SHP77 (cell line): ENCODE data around the gene AWAT1.
"Not testable (repeated sequence)": the region's sequence is repeated elsewhere in the genome, so short reads cannot be mapped to it uniquely, and the experiment has no call there.

Experiments used
- DNase-seq, 2 experiments: peaks; one replicate each; lab custom pipeline; 2025; lab: John Stamatoyannopoulos, UW

The AWAT1 gene

DNA sequence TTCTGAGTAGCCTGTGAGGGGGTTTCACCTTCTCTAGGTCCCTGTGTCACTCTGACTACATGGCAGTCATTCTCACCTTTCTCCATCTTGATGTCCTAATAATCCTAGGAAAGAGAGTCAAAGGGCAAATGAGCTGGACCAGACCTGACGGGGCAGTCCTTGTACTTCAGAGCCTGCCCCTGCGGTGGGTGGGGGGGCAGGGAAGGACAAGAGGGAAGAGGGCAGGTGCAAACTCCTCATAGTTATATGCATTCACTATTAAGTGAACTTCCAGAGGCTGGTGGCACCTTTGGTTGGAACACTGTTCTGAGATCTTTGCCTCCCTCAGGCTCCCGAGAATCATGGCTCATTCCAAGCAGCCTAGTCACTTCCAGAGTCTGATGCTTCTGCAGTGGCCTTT, at the start of gene AWAT1:
Gene AWAT1, plus strand, starts transcription at position 301 of the 400 bp plus-strand sequence. Its CDS starts 41 bp downstream, at position 342.
- DNase-seq, result no peak

DNA sequence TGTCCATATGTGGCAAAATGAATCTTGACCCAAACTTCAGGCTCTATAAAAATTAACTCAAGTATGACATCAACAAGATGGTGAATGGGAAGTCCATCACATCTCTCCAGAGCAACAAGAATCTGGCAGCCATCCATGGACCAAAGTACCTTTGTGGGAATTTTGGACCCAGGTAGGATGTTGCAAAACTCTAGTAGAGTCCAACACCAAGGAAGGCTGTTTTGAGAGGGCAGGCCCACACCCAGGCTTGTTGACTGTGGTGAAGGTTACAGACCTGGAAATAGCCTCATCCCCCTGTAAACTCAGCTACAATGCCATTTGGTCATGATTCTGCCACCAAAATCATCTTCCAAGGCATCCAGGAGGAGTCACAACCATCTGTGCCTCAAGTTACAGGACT, 44.2 kb upstream of the AWAT1 start:
- no peak for DNase-seq

DNA sequence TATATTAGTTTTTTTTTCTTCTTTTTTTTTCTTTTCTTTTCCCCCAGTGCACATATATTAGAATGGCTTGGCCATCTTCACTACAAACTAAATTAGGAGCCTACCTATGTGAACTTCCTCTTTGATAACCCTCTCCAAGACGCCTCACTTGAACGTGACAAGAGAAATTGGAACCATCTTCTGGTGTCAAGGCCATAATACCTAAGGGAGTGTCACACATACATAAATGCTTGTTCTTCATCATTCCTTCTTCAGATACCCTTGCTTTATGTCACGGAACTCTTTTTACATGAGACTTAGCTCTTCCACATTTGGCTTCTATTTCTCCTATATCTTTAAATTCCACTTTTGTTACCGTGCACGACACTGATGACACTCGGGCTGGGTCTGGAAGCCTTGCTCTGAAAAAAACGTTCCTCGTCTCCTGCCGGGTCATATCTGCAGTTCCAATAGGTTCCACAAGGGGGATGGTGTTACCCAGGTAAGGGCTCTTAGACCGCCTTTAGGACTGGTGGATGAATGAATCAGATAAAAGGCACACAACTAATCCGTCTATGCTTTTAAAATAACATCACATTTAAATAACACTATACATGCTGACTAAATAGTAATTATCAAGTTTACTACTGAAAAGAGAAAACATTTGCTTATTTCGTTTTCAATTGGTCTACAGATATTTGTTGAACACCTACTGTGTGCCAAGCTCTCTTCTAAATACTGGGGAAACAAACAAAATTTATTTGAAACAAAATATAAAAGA, 37.3 kb upstream of the AWAT1 start:
- peak; percentile 28 to 61 for DNase-seq

GRCh38 chrX:70201732-70202131, 32.7 kb upstream of the AWAT1 start:
- no peak for DNase-seq

- DNase-seq, result no peak
Measured at GRCh38 chrX:70208479-70208878, 26.0 kb upstream of the AWAT1 start.

GRCh38 chrX:70209570-70209969, 24.9 kb upstream of the AWAT1 start:
- not testable (repeated sequence) for DNase-seq

- peak; percentile 80 to 85 for DNase-seq
Measured at GRCh38 chrX:70219938-70220764, 14.3 kb upstream of the AWAT1 start.

DNA sequence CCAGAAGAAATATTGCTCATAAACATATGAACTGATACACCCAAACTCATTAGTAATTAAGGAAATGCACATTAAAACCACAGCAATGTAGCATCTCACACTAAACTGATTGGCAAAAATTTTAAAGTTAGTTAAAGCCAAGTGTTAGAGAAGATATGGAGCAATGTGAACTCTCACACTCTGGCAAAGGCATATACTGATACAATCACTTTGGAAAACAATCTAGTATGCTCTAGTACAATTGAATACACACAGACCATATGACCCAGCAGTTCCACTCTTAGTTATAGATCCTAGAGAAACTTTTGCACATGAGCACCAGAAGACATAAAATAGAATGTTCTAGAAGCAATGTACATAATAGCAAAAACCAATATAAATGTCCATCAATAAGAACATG, 8.4 kb upstream of the AWAT1 start:
- DNase-seq, result no peak

DNA sequence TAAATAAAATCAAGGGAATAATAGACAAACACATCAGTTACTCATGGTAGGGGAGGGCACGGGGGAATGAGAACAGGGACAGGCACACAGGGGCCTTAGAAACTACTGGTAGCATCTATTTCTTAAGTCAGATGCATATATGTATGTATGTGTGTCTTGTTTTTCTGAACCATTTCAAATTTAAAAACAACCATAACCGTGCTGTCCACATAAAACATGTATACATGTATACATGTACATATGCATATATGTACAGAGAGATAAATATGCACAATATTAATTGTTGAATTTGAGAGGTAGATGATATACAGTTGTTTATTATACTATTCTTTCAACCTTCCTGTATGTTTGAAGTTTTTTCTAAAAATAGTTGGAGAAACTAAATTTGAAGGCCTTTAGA, 7.8 kb upstream of the AWAT1 start:
- no peak for DNase-seq

GRCh38 chrX:70231666-70232065, 2.8 kb upstream of the AWAT1 start:
- no peak for DNase-seq

DNA sequence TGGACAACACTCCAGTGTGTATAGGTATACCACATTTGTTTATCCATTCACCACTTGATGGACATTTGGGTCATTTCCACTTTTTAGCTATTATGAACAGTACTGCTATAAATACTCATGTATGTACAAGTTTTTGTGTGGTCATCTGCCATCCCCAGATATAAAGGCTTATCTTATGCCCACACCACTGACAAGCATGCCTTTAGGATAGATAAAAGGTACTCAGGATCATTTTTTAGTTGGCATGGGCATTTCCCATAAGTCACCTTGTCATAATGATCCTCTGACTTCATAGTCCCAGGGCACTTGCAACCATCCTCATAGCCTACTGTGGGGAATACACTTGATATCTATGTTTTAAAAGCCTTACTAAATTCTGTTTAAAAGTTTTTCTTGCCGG, 6.3 kb downstream of the AWAT1 start:
- no peak for DNase-seq

GRCh38 chrX:70241501-70241900, 7.0 kb downstream of the AWAT1 start:
- no peak for DNase-seq

GRCh38 chrX:70243601-70244000, 9.1 kb downstream of the AWAT1 start:
- not testable (repeated sequence) for DNase-seq

- no peak for DNase-seq
Measured at GRCh38 chrX:70244881-70245280, 10.4 kb downstream of the AWAT1 start.

GRCh38 chrX:70247252-70247651, 12.8 kb downstream of the AWAT1 start:
- no peak for DNase-seq

DNA sequence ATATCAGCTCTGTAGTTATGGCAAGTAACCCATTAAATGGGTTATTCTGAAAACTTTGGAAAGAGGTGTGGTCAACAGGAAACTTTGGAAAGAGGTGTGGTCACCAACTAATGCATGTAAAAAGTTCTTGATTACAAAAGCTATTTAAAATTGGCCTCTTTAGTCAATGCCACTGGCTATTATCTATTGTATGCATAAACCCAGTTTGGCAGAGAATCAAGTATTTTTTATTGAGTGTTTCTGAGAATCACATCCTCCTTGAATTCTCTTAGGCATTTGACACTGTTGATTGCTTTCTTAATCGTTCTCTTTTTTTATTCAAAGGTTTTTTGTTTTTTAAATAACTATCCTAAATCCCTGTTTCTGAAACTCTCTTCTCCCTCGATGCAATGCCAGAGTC, 18.0 kb downstream of the AWAT1 start:
- DNase-seq, result no peak

DNA sequence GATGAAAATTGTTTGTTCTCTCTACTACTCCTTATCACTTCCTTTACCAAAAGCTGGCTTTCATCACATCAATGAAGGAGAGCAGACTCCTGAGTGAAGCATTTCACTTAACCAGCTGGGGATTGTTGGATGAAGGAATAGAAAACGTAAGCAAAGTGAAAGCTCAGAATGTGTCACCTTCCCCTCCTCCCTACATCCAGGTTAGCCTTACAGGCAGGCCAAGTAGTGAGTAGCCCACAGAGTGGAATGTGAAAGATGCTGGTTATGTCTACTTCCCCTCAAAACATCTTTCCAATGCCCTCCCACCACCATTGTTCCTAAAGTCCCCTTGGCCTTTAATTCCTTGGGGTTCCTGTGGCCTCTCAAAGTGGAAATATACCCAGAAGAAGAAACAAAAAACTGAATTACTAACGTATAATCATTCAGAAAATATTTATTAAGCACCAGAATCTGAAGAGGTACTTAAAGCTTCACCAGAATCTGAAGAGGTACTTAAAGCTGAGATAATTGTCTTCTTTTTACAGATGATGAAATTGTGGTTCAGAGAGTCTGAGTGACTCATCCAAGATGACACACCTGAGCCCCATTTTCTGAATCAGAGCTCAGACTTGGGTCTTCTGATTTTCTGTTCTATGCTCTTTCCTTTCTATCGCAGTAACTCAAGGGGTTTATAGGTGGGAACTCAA, 19.1 kb downstream of the AWAT1 start:
- no peak for DNase-seq

- DNase-seq, result no peak
Measured at GRCh38 chrX:70254063-70254400, 19.6 kb downstream of the AWAT1 start.

GRCh38 chrX:70254909-70255308, 20.5 kb downstream of the AWAT1 start:
- DNase-seq, result no peak

GRCh38 chrX:70255452-70255851, 21.0 kb downstream of the AWAT1 start:
- no peak for DNase-seq

DNA sequence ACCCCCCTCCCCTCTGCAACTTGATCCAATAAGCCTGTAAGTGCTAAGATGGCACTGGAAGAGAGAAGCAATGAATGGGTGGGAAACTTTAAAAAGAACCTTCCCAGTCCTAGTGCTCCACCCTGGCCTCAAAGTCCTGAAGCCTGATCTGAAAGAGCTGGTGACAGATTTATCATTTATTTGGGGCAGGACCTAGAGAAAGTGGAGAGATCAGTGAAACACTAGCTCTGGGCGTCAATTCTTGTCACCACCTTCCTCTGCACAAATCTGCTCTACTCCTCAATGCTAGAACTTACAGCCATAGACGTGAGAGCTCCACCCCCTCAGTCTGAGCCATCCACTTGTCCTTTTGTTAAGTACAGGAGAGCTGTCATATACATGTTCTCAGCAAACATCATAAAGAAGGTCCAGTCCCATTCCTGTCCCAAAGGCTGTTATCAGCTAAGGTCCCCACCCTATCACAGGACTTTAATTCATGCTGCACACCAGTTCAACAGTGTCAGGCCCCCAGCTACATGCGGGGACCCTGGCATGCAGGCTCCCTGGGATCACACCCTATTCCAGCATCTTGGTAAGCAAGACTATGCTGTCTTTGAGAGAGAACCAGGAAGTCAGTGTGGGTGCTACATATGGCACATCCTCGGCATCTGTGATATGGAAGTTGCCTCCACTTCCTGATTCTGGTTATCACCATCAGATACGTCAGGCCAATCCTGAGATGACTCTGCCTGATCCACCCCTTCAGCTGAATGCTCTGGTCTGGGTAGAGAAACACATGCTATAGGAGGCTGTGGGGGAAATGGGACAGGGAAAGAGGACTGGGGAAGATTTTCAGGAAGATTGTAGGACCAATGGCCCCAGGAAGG, 23.2 kb downstream of the AWAT1 start:
- no peak for DNase-seq

- no peak for DNase-seq
Measured at GRCh38 chrX:70260104-70260503, 25.6 kb downstream of the AWAT1 start, which contains the start of gene P2RY4. Gene P2RY4, minus strand, starts transcription at chrX:70260204. Its CDS starts 580 bp downstream, at chrX:70259624.
